Natural killer cell (primary cell): ENCODE results near the gene ATP6V1G1. TPM values are rescaled to one million over a fixed set of nuclear protein-coding genes. Genes with fewer than 3 reads are reported as not detected.

Experiments
- ATAC-seq, 3 donors: fragments of 150-1000 bp in 2 of 3; fragments of 200-7000 bp in 1 of 3; cut with Tn5 transposase; 1 replicate in 1 of 3; 2 replicates in 2 of 3; pipeline ENCODE4 v1.10.0; 2021; ENCODE audit warnings: mild to moderate bottlenecking in 2 of 3, moderate library complexity in 2 of 3
- DNase-seq, 2 donors: peaks; one replicate each; pipeline versions ENCODE4 v3.0.0 to v3.0.0-alpha.2; 2013 to 2021; ENCODE audit warnings: mixed read lengths in 1 of 2
- H3K27ac ChIP-seq: one replicate; pipeline ENCODE4 v1.5.1; 2013; ENCODE audit warnings: mild to moderate bottlenecking, low read length
- H3K27me3 ChIP-seq: one replicate; pipeline ENCODE4 v1.6.1; 2013; ENCODE audit warnings: low read length; ENCODE audit not compliant: control insufficient read depth, insufficient read depth
- H3K36me3 ChIP-seq: one replicate; pipeline ENCODE4 v1.6.1; 2013; ENCODE audit warnings: low read length; ENCODE audit not compliant: control insufficient read depth, insufficient read depth
- H3K4me1 ChIP-seq: one replicate; pipeline ENCODE4 v1.6.1; 2013; ENCODE audit warnings: low read length; ENCODE audit not compliant: control insufficient read depth, insufficient read depth
- H3K4me3 ChIP-seq: one replicate; pipeline ENCODE4 v1.5.1; 2013; ENCODE audit warnings: low read length
- H3K9me3 ChIP-seq: one replicate; pipeline ENCODE4 v1.6.1; 2013; ENCODE audit warnings: low read length; ENCODE audit not compliant: control insufficient read depth, insufficient read depth
- H3K27ac Mint-ChIP-seq, 2 donors: one replicate each; pipeline ENCODE4 v1.8.0; 2022; ENCODE audit warnings: mild to moderate bottlenecking in 2 of 2, mixed read lengths in 2 of 2, moderate library complexity in 1 of 2
- H3K27me3 Mint-ChIP-seq, 2 donors: one replicate each; pipeline ENCODE4 v1.8.0; 2022; ENCODE audit warnings: low read depth in 2 of 2, mixed read lengths in 2 of 2
- H3K36me3 Mint-ChIP-seq: one replicate; pipeline ENCODE4 v1.8.0; 2022; ENCODE audit warnings: mixed read lengths
- H3K4me1 Mint-ChIP-seq, 2 donors: one replicate each; pipeline ENCODE4 v1.8.0; 2022; ENCODE audit warnings: mixed read lengths in 2 of 2
- H3K4me3 Mint-ChIP-seq: one replicate; pipeline ENCODE4 v1.8.0; 2022; ENCODE audit warnings: mild to moderate bottlenecking, moderate library complexity, mixed read lengths
- H3K9me3 Mint-ChIP-seq, 2 donors: one replicate each; pipeline ENCODE4 v1.8.0; 2022; ENCODE audit warnings: mixed read lengths in 2 of 2
- WGBS: methylation state at CpG from one replicate; pipeline ENCODE4 v1.1.7; 2013; ENCODE audit warnings: missing lambda C conversion rate; ENCODE audit not compliant: insufficient coverage; 5-methylcytosine and 5-hydroxymethylcytosine counted together
- intact Hi-C: fragments of 100-400 bp; cut with micrococcal nuclease; formaldehyde crosslinking; loops from one replicate; pipeline ENCODE4 v1.14.2; 2022
- total RNA-seq, 4 donors: library from RNA; stranded (reverse); fragments of 120-200 nt in 1 of 4; gene quantifications; one replicate each; pipeline versions ENCODE4 v1.2.3 to v1.2.4, GENCODE V29; 2013 to 2022
- TF ChIP-seq, protein P1 (sequence below): fragments of 200-600 bp; IDR thresholded peaks from one replicate; pipeline ENCODE4 v1.8.0; 2022; ENCODE audit warnings: antibody characterized with exemption

ATP6V1G1 gene
- total RNA-seq, 3 donors from 2014 or later (not counting 1 experiment from before 2014, with no cell fraction given) = 83.8 to 101 (median 93.5) TPM

DNA sequence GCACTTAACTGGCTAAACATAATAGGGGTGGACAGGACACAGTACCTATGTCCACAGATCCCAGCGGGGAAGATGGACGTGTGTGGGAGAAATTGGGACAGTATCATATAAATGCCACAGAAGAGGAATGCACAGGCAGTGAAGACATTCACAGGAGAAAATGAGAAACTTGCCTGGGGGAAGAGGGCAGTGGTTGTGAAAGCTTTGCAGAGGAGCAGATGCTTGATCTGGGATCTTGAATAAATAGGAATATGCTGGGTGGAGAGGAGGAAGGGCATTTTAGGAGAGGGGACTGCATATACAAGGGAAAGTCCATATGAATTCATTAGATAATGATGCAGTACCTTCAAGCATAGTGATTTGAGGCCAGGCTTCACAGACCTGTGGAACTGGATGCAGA lies 37.1 kb downstream of the ATP6V1G1 start:
- TF ChIP-seq, protein P1, sequence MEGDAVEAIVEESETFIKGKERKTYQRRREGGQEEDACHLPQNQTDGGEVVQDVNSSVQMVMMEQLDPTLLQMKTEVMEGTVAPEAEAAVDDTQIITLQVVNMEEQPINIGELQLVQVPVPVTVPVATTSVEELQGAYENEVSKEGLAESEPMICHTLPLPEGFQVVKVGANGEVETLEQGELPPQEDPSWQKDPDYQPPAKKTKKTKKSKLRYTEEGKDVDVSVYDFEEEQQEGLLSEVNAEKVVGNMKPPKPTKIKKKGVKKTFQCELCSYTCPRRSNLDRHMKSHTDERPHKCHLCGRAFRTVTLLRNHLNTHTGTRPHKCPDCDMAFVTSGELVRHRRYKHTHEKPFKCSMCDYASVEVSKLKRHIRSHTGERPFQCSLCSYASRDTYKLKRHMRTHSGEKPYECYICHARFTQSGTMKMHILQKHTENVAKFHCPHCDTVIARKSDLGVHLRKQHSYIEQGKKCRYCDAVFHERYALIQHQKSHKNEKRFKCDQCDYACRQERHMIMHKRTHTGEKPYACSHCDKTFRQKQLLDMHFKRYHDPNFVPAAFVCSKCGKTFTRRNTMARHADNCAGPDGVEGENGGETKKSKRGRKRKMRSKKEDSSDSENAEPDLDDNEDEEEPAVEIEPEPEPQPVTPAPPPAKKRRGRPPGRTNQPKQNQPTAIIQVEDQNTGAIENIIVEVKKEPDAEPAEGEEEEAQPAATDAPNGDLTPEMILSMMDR = no peak
- Mint-ChIP-seq H3K4me1 (peaks cover 1 to 5% of the 10 kb centered on the region in 2 donors), H3K27me3 (no peaks in the 10 kb centered on the region), H3K9me3 (no peaks in the 10 kb centered on the region), H3K27ac (no peak overlapping the region), H3K36me3 (no peaks in the 10 kb centered on the region), H3K4me3 (no peak overlapping the region)
- H3K36me3 ChIP-seq = peaks cover 15% of the 10 kb centered on the region
- no peak overlapping the region for H3K4me3 ChIP-seq
- 96% methylated on average over 2 of the region's 2 CpGs for WGBS
- no peak overlapping the region for H3K27ac ChIP-seq
- ATAC-seq = no peak
- DNase-seq = no peak
- H3K27me3 ChIP-seq = no peaks in the 10 kb centered on the region
- intact Hi-C loops = no loop called here
- H3K4me1 ChIP-seq = no peaks in the 10 kb centered on the region
- H3K9me3 ChIP-seq = no peaks in the 10 kb centered on the region

DNA sequence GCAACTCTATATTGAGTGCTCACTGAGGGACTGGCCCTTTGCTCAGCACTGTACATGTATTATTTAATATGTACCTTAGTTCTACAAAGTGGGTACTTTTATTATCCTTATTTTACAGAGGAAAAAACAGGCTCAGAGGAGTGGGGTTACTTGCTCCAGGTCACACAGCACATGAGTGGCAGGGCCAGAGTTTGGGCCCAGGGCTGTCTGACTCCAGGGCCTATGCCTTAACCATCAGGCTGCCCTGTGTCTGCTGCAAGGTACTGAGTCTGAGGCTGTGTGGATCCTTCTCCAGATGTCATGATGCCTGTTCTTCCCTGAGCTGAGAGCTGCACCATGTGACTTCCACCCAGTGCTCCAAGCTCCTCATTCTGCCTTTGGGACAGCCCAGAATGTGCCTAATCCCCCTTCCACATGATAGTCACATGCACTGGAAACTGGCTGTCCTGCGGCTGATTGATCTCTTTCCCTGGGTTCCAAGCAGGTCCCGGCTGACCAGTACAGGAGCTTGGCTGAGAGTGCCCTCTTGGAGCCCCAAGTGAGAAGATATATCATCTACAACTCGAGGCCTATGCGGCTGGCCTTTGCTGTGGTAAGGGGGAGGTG lies 38.9 kb downstream of the ATP6V1G1 start:
- no peaks in the 10 kb centered on the region for H3K36me3 Mint-ChIP-seq
- DNase-seq = no peak
- H3K4me3 ChIP-seq = no peak overlapping the region
- H3K27me3 Mint-ChIP-seq = no peaks in the 10 kb centered on the region
- ATAC-seq = no peak
- no peaks in the 10 kb centered on the region for H3K4me1 ChIP-seq
- H3K27me3 ChIP-seq = no peaks in the 10 kb centered on the region
- no peak overlapping the region for H3K4me3 Mint-ChIP-seq
- no peaks in the 10 kb centered on the region for H3K9me3 ChIP-seq
- intact Hi-C loops = no loop called here
- 98% methylated on average over 4 of the region's 4 CpGs for WGBS
- H3K9me3 Mint-ChIP-seq = no peaks in the 10 kb centered on the region
- TF ChIP-seq, protein P1 = no peak
- peaks cover 22% of the 10 kb centered on the region for H3K36me3 ChIP-seq
- peaks cover 0 to 3% of the 10 kb centered on the region in 2 donors for H3K4me1 Mint-ChIP-seq
- H3K27ac ChIP-seq = no peak overlapping the region
- no peak overlapping the region for H3K27ac Mint-ChIP-seq

DNA sequence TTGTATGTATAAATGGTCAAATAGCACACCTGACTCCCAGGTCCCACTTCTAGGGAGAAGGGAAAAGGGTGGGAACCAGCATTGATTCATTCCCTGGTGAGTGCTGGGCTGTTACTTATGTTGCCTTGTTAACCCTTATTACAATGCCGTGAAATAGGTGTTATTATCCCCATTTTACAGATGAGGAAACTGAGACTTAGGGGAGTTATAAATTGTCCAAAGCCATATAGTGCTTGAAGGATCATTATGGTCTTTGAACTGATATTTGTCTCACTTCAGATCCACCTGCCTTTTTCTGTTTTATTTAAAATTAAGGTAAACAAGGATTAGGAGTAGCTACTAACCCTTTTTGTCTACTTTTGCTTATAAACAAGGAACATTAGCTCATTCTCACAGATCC lies 40.0 kb downstream of the ATP6V1G1 start:
- Histone ChIP-seq H3K4me3 (no peak overlapping the region), H3K27me3 (no peaks in the 10 kb centered on the region), H3K4me1 (no peaks in the 10 kb centered on the region), H3K9me3 (no peaks in the 10 kb centered on the region), H3K27ac (no peak overlapping the region), H3K36me3 (peaks cover 25% of the 10 kb centered on the region)
- Mint-ChIP-seq H3K27ac (no peak overlapping the region), H3K27me3 (no peaks in the 10 kb centered on the region), H3K36me3 (no peaks in the 10 kb centered on the region), H3K4me3 (no peak overlapping the region), H3K4me1 (peaks cover 0 to 3% of the 10 kb centered on the region in 2 donors), H3K9me3 (no peaks in the 10 kb centered on the region)
- 100% methylated on average over 1 of the region's 1 CpG for WGBS
- TF ChIP-seq, protein P1 = no peak
- intact Hi-C loops = no loop called here
- DNase-seq (no peak), ATAC-seq (no peak)

DNA sequence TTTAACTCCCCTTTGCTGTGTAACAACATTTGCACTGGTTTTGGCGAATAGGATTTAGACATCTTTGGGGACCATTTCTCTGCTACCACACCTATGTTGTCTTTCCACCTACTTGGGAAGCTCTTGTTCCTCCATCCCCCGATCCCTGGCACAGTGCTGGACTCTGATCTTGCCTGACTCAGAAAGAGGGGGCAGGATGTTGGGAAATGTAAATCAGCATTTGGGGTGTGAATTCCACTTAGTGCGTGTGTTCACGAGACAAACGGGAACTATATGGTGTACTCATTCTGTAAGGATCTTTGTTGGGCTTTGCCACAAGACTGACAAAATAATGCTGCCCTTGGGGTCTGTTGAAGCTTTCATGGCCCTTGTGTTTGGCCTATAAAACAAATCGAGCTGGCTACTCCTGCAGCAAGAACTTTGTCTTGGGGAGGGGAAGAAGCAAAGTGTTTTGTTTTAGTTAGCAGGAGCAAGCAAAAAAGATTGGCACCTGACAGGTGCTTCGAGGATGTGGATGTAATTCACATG lies 42.1 kb downstream of the ATP6V1G1 start:
- intact Hi-C loops = no loop called here

More for the DNA sequence above, 42.1 kb downstream of the ATP6V1G1 start:
- Mint-ChIP-seq H3K27me3 (no peaks in the 10 kb centered on the region), H3K36me3 (no peaks in the 10 kb centered on the region), H3K4me3 (no peak overlapping the region), H3K4me1 (peaks cover 0 to 3% of the 10 kb centered on the region in 2 donors), H3K9me3 (no peaks in the 10 kb centered on the region), H3K27ac (no peak overlapping the region)
- WGBS = 96% methylated on average over 7 of the region's 7 CpGs
- DNase-seq (no peak), ATAC-seq (no peak)
- Histone ChIP-seq H3K27ac (no peak overlapping the region), H3K4me3 (no peak overlapping the region), H3K9me3 (no peaks in the 10 kb centered on the region), H3K36me3 (peaks cover 36% of the 10 kb centered on the region), H3K27me3 (no peaks in the 10 kb centered on the region), H3K4me1 (no peaks in the 10 kb centered on the region)
- TF ChIP-seq, protein P1 = no peak
